SK-N-SH (cell line): ENCODE results near the gene MPC1.

ENCODE experiments used
- CTCF ChIP-seq: fragments of 200-600 bp; sonication (generic); IDR thresholded peaks from 2 replicates; pipeline ENCODE4 v1.6.1; 2017; ENCODE audit warnings: antibody characterized with exemption, mild to moderate bottlenecking, moderate library complexity
- EZH2phosphoT487 ChIP-seq: fragments of 200-600 bp; sonication (generic); IDR thresholded peaks from 2 replicates; pipeline ENCODE4 v1.6.1; 2017; ENCODE audit warnings: low read depth, mixed run types, mild to moderate bottlenecking, antibody characterized with exemption, moderate library complexity, borderline replicate concordance
- NFIC ChIP-seq: IDR thresholded peaks from 2 replicates; pipeline ENCODE4 v1.4.0; 2012; ENCODE audit warnings: borderline replicate concordance
- RFX5 ChIP-seq: IDR thresholded peaks from 2 replicates; pipeline ENCODE4 v1.6.1; 2012; ENCODE audit warnings: mild to moderate bottlenecking, improper control_type of control experiment, low read length
- TF ChIP-seq, protein P1 (sequence below): fragments of 150-350 bp; IDR thresholded peaks from 2 replicates; pipeline ENCODE4 v1.6.1; 2017; ENCODE audit warnings: antibody characterized with exemption, low read length, low read depth, borderline replicate concordance

- TF ChIP-seq NFIC (no peak), CTCF (no peak), EZH2phosphoT487 (no peak), RFX5 (no peak)
- TF ChIP-seq, protein P1, sequence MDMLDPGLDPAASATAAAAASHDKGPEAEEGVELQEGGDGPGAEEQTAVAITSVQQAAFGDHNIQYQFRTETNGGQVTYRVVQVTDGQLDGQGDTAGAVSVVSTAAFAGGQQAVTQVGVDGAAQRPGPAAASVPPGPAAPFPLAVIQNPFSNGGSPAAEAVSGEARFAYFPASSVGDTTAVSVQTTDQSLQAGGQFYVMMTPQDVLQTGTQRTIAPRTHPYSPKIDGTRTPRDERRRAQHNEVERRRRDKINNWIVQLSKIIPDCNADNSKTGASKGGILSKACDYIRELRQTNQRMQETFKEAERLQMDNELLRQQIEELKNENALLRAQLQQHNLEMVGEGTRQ = no peak
Measured at GRCh38 chr6:166344240-166344639, 38.5 kb downstream of the MPC1 start.
